Astrocyte (in vitro differentiated cells and primary cell): Measurements from ENCODE around the gene CYP4F8. TPM values are rescaled to one million over a fixed set of nuclear protein-coding genes. Genes with fewer than 3 reads are reported as not detected.

ENCODE experiments used
- DNase-seq: peaks from one replicate; pipeline ENCODE4 v3.0.0-alpha.2; 2010; ENCODE audit warnings: low read depth
- FAIRE-seq: peaks from 2 replicates; lab custom pipeline; 2011; peaks lifted over from hg19 to GRCh38; lab: Jason Lieb, UNC
- H2AFZ ChIP-seq: 2 replicates; pipeline ENCODE4 v1.6.0; 2012; ENCODE audit warnings: low read depth, low read length, inconsistent platforms
- H3K27ac ChIP-seq: 2 replicates; pipeline ENCODE4 v1.5.1; 2011; ENCODE audit warnings: low read depth, low read length, inconsistent platforms
- H3K27me3 ChIP-seq: 2 replicates; pipeline ENCODE4 v1.6.0; 2011; ENCODE audit warnings: low read length, inconsistent platforms; ENCODE audit not compliant: insufficient read depth
- H3K36me3 ChIP-seq: 2 replicates; pipeline ENCODE4 v1.5.1; 2011; ENCODE audit warnings: low read length, inconsistent platforms; ENCODE audit not compliant: insufficient read depth
- H3K4me1 ChIP-seq: 2 replicates; pipeline ENCODE4 v1.5.1; 2011; ENCODE audit warnings: low read length, inconsistent platforms; ENCODE audit not compliant: insufficient read depth
- H3K4me2 ChIP-seq: 2 replicates; pipeline ENCODE4 v1.6.0; 2012; ENCODE audit warnings: low read length, inconsistent platforms
- H3K4me3 ChIP-seq: 2 replicates; pipeline ENCODE4 v1.5.1; 2011; ENCODE audit warnings: low read depth, mild to moderate bottlenecking, low read length, inconsistent platforms; ENCODE audit not compliant: insufficient read depth
- H3K79me2 ChIP-seq: 2 replicates; pipeline ENCODE4 v1.6.0; 2012; ENCODE audit warnings: mild to moderate bottlenecking, low read length, inconsistent platforms; ENCODE audit not compliant: insufficient read depth
- H3K9ac ChIP-seq: 2 replicates; pipeline ENCODE4 v1.6.0; 2012; ENCODE audit warnings: mild to moderate bottlenecking, low read length, inconsistent platforms
- H3K9me3 ChIP-seq: 2 replicates; pipeline ENCODE4 v1.5.1; 2012; ENCODE audit warnings: low read depth, mild to moderate bottlenecking, low read length, inconsistent platforms; ENCODE audit not compliant: insufficient read depth
- H4K20me1 ChIP-seq: 2 replicates; pipeline ENCODE4 v1.6.0; 2012; ENCODE audit warnings: low read length, inconsistent platforms; ENCODE audit not compliant: insufficient read depth
- H3K27ac Mint-ChIP-seq: one replicate; pipeline ENCODE4 v1.8.0; 2021; ENCODE audit warnings: mild to moderate bottlenecking, mixed read lengths; ENCODE audit not compliant: unreplicated experiment
- H3K27me3 Mint-ChIP-seq: one replicate; pipeline ENCODE4 v1.8.0; 2021; ENCODE audit warnings: low read depth, mixed read lengths; ENCODE audit not compliant: unreplicated experiment
- H3K36me3 Mint-ChIP-seq: one replicate; pipeline ENCODE4 v1.8.0; 2021; ENCODE audit warnings: low read depth, mixed read lengths; ENCODE audit not compliant: unreplicated experiment
- H3K4me1 Mint-ChIP-seq: one replicate; pipeline ENCODE4 v1.8.0; 2021; ENCODE audit warnings: low read depth, mixed read lengths; ENCODE audit not compliant: unreplicated experiment
- H3K4me3 Mint-ChIP-seq: one replicate; pipeline ENCODE4 v1.8.0; 2021; ENCODE audit warnings: mild to moderate bottlenecking, moderate library complexity, mixed read lengths; ENCODE audit not compliant: unreplicated experiment
- H3K9me3 Mint-ChIP-seq: one replicate; pipeline ENCODE4 v1.8.0; 2021; ENCODE audit warnings: mild to moderate bottlenecking, mixed read lengths; ENCODE audit not compliant: unreplicated experiment
- EZH2 ChIP-seq: IDR thresholded peaks from 2 replicates; pipeline ENCODE4 v1.6.1; 2012; ENCODE audit warnings: mild to moderate bottlenecking, low read length, inconsistent platforms; ENCODE audit not compliant: insufficient read depth
- total RNA-seq: library from RNA; stranded (reverse); gene quantifications from 2 replicates; pipeline ENCODE4 v1.2.1, GENCODE V29; 2021
- TF ChIP-seq, protein P1 (sequence below): IDR thresholded peaks from 2 replicates; pipeline ENCODE4 v1.5.1; 2011; ENCODE audit warnings: low read depth, mild to moderate bottlenecking, inconsistent platforms, low read length, moderate library complexity; ENCODE audit not compliant: insufficient read depth

Gene CYP4F8
- total RNA-seq, 1 donor from 2014 or later = not detected

- Histone ChIP-seq H2AFZ (no peak overlapping the region), H3K27me3 (no peaks in the 10 kb centered on the region), H4K20me1 (no peaks in the 10 kb centered on the region), H3K9ac (no peak overlapping the region), H3K9me3 (peaks cover 5% of the 10 kb centered on the region), H3K4me1 (no peaks in the 10 kb centered on the region), H3K79me2 (no peaks in the 10 kb centered on the region), H3K27ac (no peak overlapping the region), H3K4me2 (no peak overlapping the region), H3K36me3 (no peaks in the 10 kb centered on the region), H3K4me3 (no peak overlapping the region)
- H3K4me3 Mint-ChIP-seq = no peak overlapping the region
- FAIRE-seq = no peak
- H3K27ac Mint-ChIP-seq = no peak overlapping the region
- H3K27me3 Mint-ChIP-seq = no peaks in the 10 kb centered on the region
- H3K4me1 Mint-ChIP-seq = no peaks in the 10 kb centered on the region
- no peak for DNase-seq
- no peaks in the 10 kb centered on the region for H3K36me3 Mint-ChIP-seq
- TF ChIP-seq, protein P1, sequence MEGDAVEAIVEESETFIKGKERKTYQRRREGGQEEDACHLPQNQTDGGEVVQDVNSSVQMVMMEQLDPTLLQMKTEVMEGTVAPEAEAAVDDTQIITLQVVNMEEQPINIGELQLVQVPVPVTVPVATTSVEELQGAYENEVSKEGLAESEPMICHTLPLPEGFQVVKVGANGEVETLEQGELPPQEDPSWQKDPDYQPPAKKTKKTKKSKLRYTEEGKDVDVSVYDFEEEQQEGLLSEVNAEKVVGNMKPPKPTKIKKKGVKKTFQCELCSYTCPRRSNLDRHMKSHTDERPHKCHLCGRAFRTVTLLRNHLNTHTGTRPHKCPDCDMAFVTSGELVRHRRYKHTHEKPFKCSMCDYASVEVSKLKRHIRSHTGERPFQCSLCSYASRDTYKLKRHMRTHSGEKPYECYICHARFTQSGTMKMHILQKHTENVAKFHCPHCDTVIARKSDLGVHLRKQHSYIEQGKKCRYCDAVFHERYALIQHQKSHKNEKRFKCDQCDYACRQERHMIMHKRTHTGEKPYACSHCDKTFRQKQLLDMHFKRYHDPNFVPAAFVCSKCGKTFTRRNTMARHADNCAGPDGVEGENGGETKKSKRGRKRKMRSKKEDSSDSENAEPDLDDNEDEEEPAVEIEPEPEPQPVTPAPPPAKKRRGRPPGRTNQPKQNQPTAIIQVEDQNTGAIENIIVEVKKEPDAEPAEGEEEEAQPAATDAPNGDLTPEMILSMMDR = no peak
- no peak for TF ChIP-seq EZH2
- H3K9me3 Mint-ChIP-seq = peaks cover 18% of the 10 kb centered on the region
Measured at GRCh38 chr19:15671891-15672579, 57.0 kb downstream of the CYP4F8 start.

- Histone ChIP-seq H3K79me2 (no peaks in the 10 kb centered on the region), H2AFZ (no peak within 1 kb of the TSS), H3K4me1 (no peaks in the 10 kb centered on the region), H3K27ac (no peak within 1 kb of the TSS), H3K9ac (no peak within 1 kb of the TSS), H3K36me3 (no peaks in the 10 kb centered on the region), H3K4me3 (no peak within 1 kb of the TSS), H4K20me1 (no peaks in the 10 kb centered on the region), H3K9me3 (peaks cover 5% of the 10 kb centered on the region), H3K27me3 (no peaks in the 10 kb centered on the region), H3K4me2 (no peak within 1 kb of the TSS)
- Mint-ChIP-seq H3K27ac (no peak within 1 kb of the TSS), H3K27me3 (no peaks in the 10 kb centered on the region), H3K9me3 (peaks cover 18% of the 10 kb centered on the region), H3K4me3 (no peak within 1 kb of the TSS), H3K36me3 (no peaks in the 10 kb centered on the region), H3K4me1 (no peaks in the 10 kb centered on the region)
- FAIRE-seq = no peak
- TF ChIP-seq, protein P1 = no peak
- no peak for TF ChIP-seq EZH2
- no peak for DNase-seq
Measured at GRCh38 chr19:15672580-15673175, 57.7 kb downstream of the CYP4F8 start, which contains the start of gene CYP4F12. Gene CYP4F12 (plus strand): TSS chr19:15673087. CDS start chr19:15673530, 443 bp downstream.
